H9 (cell line): ENCODE data around the gene RGL2. TPM values are rescaled to one million over a fixed set of nuclear protein-coding genes. Genes with fewer than 3 reads are reported as not detected.

Source experiments
- DNase-seq: peaks from one replicate; pipeline ENCODE4 v3.0.0-alpha.2; 2017
- H2AFZ ChIP-seq: one replicate; pipeline ENCODE4 v1.6.1; 2013; ENCODE audit warnings: mild to moderate bottlenecking, low read length, control low read depth, moderate library complexity
- H2AK5ac ChIP-seq: 2 replicates; pipeline ENCODE4 v1.6.1; 2013; ENCODE audit warnings: low read length, control low read depth, mixed read lengths; ENCODE audit not compliant: insufficient read length
- H2BK120ac ChIP-seq: one replicate; pipeline ENCODE4 v1.6.1; 2013; ENCODE audit warnings: low read depth, mild to moderate bottlenecking, low read length, control low read depth, inconsistent platforms; ENCODE audit not compliant: poor library complexity, severe bottlenecking
- H2BK12ac ChIP-seq: 2 replicates; pipeline ENCODE4 v1.6.1; 2013; ENCODE audit warnings: low read length, control low read depth, mixed read lengths, low read depth; ENCODE audit not compliant: insufficient read length
- H2BK15ac ChIP-seq: 2 replicates; pipeline ENCODE4 v1.6.1; 2013; ENCODE audit warnings: low read depth, low read length, control low read depth
- H2BK20ac ChIP-seq: one replicate; pipeline ENCODE4 v1.6.1; 2013; ENCODE audit warnings: low read depth, mild to moderate bottlenecking, low read length, control low read depth, inconsistent platforms; ENCODE audit not compliant: poor library complexity, severe bottlenecking
- H2BK5ac ChIP-seq: 2 replicates; pipeline ENCODE4 v1.6.1; 2013; ENCODE audit warnings: low read length, control low read depth, mixed read lengths; ENCODE audit not compliant: insufficient read length
- H3K14ac ChIP-seq: 2 replicates; pipeline ENCODE4 v1.6.1; 2013; ENCODE audit warnings: low read length, control low read depth; ENCODE audit not compliant: insufficient read depth
- H3K18ac ChIP-seq: 2 replicates; pipeline ENCODE4 v1.6.1; 2013; ENCODE audit warnings: low read depth, mild to moderate bottlenecking, mixed read lengths, low read length, control low read depth; ENCODE audit not compliant: insufficient read length
- H3K23ac ChIP-seq: 2 replicates; pipeline ENCODE4 v1.6.1; 2013; ENCODE audit warnings: low read length, control low read depth, mixed read lengths, low read depth; ENCODE audit not compliant: insufficient read length
- H3K23me2 ChIP-seq: 2 replicates; pipeline ENCODE4 v1.6.1; 2013; ENCODE audit warnings: low read depth, mild to moderate bottlenecking, mixed read lengths, low read length, control low read depth; ENCODE audit not compliant: insufficient read length, poor library complexity, severe bottlenecking
- H3K27ac ChIP-seq: 2 replicates; pipeline ENCODE4 v1.5.1; 2013; ENCODE audit warnings: low read length, control low read depth, mixed read lengths, low read depth; ENCODE audit not compliant: insufficient read length
- H3K27me3 ChIP-seq: 2 replicates; pipeline ENCODE4 v1.6.1; 2013; ENCODE audit warnings: low read length, control low read depth, inconsistent platforms; ENCODE audit not compliant: insufficient read depth
- H3K4ac ChIP-seq: 2 replicates; pipeline ENCODE4 v1.6.1; 2013; ENCODE audit warnings: low read depth, mild to moderate bottlenecking, control low read depth, inconsistent platforms, low read length, moderate library complexity
- H3K4me1 ChIP-seq: 2 replicates; pipeline ENCODE4 v1.6.1; 2013; ENCODE audit warnings: low read length, control low read depth, inconsistent platforms; ENCODE audit not compliant: insufficient read depth
- H3K4me2 ChIP-seq: 2 replicates; pipeline ENCODE4 v1.6.1; 2013; ENCODE audit warnings: low read length, control low read depth, mixed read lengths; ENCODE audit not compliant: insufficient read length, insufficient read depth
- H3K56ac ChIP-seq: 2 replicates; pipeline ENCODE4 v1.6.1; 2013; ENCODE audit warnings: low read depth, mild to moderate bottlenecking, mixed read lengths, low read length, control low read depth; ENCODE audit not compliant: insufficient read length
- H3K79me1 ChIP-seq: 2 replicates; pipeline ENCODE4 v1.6.1; 2013; ENCODE audit warnings: low read depth, mild to moderate bottlenecking, moderate library complexity, low read length, control low read depth, inconsistent platforms; ENCODE audit not compliant: insufficient read depth, poor library complexity, severe bottlenecking
- H3K79me2 ChIP-seq: 2 replicates; pipeline ENCODE4 v1.6.1; 2013; ENCODE audit warnings: low read length, control low read depth, inconsistent platforms; ENCODE audit not compliant: insufficient read depth
- H3K9ac ChIP-seq: 2 replicates; pipeline ENCODE4 v1.6.1; 2013; ENCODE audit warnings: low read length, control low read depth, mixed read lengths; ENCODE audit not compliant: insufficient read length; ENCODE audit errors: extremely low read depth
- H3K9me3 ChIP-seq: one replicate; pipeline ENCODE4 v1.6.1; 2013; ENCODE audit warnings: low read depth, low read length, inconsistent platforms; ENCODE audit not compliant: control insufficient read depth
- H3T11ph ChIP-seq: one replicate; pipeline ENCODE4 v1.6.1; 2013; ENCODE audit warnings: mild to moderate bottlenecking, low read length, control low read depth, inconsistent platforms
- H4K20me1 ChIP-seq: one replicate; pipeline ENCODE4 v1.6.1; 2013; ENCODE audit not compliant: control insufficient read depth, insufficient read length, insufficient read depth
- H4K5ac ChIP-seq: 2 replicates; pipeline ENCODE4 v1.6.1; 2013; ENCODE audit warnings: low read depth, mild to moderate bottlenecking, mixed read lengths, low read length, control low read depth; ENCODE audit not compliant: insufficient read length
- H4K8ac ChIP-seq: replicated peaks from 2 replicates; pipeline ENCODE4 v1.6.1; 2013; ENCODE audit warnings: low read length, control low read depth, mixed read lengths, low read depth; ENCODE audit not compliant: insufficient read length
- H4K91ac ChIP-seq: 2 replicates; pipeline ENCODE4 v1.6.1; 2013; ENCODE audit warnings: low read depth, mild to moderate bottlenecking, moderate library complexity, mixed read lengths, low read length, control low read depth; ENCODE audit not compliant: insufficient read length
- H3K27ac Mint-ChIP-seq, 3 experiments: 2 replicates in 2 of 3; 3 replicates in 1 of 3; pipeline ENCODE4 v1.8.0; 2020 to 2021; ENCODE audit warnings: mixed read lengths in 3 of 3, mild to moderate bottlenecking in 1 of 3, moderate library complexity in 1 of 3
- H3K27me3 Mint-ChIP-seq: 2 replicates; pipeline ENCODE4 v1.8.0; 2021; ENCODE audit warnings: low read depth, mild to moderate bottlenecking, moderate library complexity, mixed read lengths
- H3K36me3 Mint-ChIP-seq, 3 experiments: 2 replicates in 2 of 3; 3 replicates in 1 of 3; pipeline ENCODE4 v1.8.0; 2020 to 2021; ENCODE audit warnings: low read depth in 3 of 3, mixed read lengths in 3 of 3; ENCODE audit not compliant: insufficient read depth in 1 of 3
- H3K4me1 Mint-ChIP-seq, 2 experiments: 2 replicates each; pipeline ENCODE4 v1.8.0; 2020; ENCODE audit warnings: mixed read lengths in 2 of 2
- H3K4me3 Mint-ChIP-seq, 2 experiments: 2 replicates in 1 of 2; 3 replicates in 1 of 2; pipeline ENCODE4 v1.8.0; 2020 to 2021; ENCODE audit warnings: mild to moderate bottlenecking in 2 of 2, mixed read lengths in 2 of 2, moderate library complexity in 1 of 2
- H3K9me3 Mint-ChIP-seq, 2 experiments: 2 replicates in 1 of 2; 3 replicates in 1 of 2; pipeline ENCODE4 v1.8.0; 2020; ENCODE audit warnings: mild to moderate bottlenecking in 2 of 2, mixed read lengths in 2 of 2, moderate library complexity in 1 of 2
- WGBS: extraction: QIAGEN DNeasy Blood & Tissue Kit; methylation state at CpG from one replicate; pipeline ENCODE4 v1.1.7; 2013; ENCODE audit warnings: missing lambda C conversion rate, low lambda C conversion rate, mixed read lengths; ENCODE audit not compliant: insufficient read length; ENCODE audit errors: extremely low coverage; 5-methylcytosine and 5-hydroxymethylcytosine counted together
- total RNA-seq: library from RNA; stranded (reverse); gene quantifications from 2 replicates; pipeline ENCODE4 v1.2.1, GENCODE V29; 2021
- TF ChIP-seq, protein P1 (sequence below): fragments of 200-600 bp; sonication (generic); conservative IDR thresholded peaks from 3 replicates; pipeline ENCODE4 v1.8.0; 2021; ENCODE audit warnings: antibody characterized with exemption, mild to moderate bottlenecking

The RGL2 gene
- total RNA-seq, 1 experiment from 2014 or later, result 74.3 TPM

DNA sequence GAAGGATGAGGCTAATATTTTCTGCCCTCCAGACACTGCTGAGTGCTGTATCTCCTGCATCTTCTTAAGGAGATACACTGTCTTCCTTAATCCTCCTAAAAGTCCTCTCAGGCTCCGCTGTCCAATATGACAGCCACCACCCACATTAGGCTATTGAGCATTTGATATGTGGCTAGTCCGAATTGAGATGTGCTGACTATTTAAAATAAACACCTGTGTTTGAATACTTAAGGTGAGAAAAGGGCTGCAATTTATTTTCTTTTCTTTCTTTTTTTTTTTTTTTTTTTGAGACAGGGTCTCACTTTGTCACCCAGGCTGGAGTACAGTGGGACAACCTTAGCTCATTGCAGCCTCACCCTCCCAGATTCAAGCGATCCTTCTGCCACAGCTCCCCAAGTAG is 3.1 kb upstream of the RGL2 start:
- H3K4me3 Mint-ChIP-seq, result peak overlapping the region in 1 of 2 experiments; percentile 48; a peak in 1 of 5 replicates
- H3K27me3 Mint-ChIP-seq, result no peaks in the 10 kb centered on the region; the same call in 1 of the 2 replicates

More for the DNA sequence above, 3.1 kb upstream of the RGL2 start:
- H3K27me3 ChIP-seq, result no peaks in the 10 kb centered on the region
- TF ChIP-seq, protein P1, sequence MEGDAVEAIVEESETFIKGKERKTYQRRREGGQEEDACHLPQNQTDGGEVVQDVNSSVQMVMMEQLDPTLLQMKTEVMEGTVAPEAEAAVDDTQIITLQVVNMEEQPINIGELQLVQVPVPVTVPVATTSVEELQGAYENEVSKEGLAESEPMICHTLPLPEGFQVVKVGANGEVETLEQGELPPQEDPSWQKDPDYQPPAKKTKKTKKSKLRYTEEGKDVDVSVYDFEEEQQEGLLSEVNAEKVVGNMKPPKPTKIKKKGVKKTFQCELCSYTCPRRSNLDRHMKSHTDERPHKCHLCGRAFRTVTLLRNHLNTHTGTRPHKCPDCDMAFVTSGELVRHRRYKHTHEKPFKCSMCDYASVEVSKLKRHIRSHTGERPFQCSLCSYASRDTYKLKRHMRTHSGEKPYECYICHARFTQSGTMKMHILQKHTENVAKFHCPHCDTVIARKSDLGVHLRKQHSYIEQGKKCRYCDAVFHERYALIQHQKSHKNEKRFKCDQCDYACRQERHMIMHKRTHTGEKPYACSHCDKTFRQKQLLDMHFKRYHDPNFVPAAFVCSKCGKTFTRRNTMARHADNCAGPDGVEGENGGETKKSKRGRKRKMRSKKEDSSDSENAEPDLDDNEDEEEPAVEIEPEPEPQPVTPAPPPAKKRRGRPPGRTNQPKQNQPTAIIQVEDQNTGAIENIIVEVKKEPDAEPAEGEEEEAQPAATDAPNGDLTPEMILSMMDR, result no peak
- H3K9me3 ChIP-seq, result no peaks in the 10 kb centered on the region
- no peak overlapping the region for H3K9ac ChIP-seq
- no peak overlapping the region for H3K27ac ChIP-seq
- H4K8ac ChIP-seq, result no peak overlapping the region
- no peaks in the 10 kb centered on the region for H4K20me1 ChIP-seq
- H3K23me2 ChIP-seq, result peaks cover 22% of the 10 kb centered on the region
- H3K23ac ChIP-seq, result no peak overlapping the region
- peaks cover 3 to 17% (median 5%) of the 10 kb centered on the region in 3 experiments; a peak in 6 of 7 replicates for H3K36me3 Mint-ChIP-seq
- no peak for DNase-seq
- H3K18ac ChIP-seq, result no peak overlapping the region
- no peak overlapping the region for H4K91ac ChIP-seq
- H3K79me1 ChIP-seq, result no peaks in the 10 kb centered on the region
- no peak overlapping the region for H3K56ac ChIP-seq
- peaks cover 3% of the 10 kb centered on the region; the same call in 1 of the 2 replicates for H3K79me2 ChIP-seq
- no peak overlapping the region for H2AK5ac ChIP-seq
- H2BK5ac ChIP-seq, result no peak overlapping the region
- no peaks in the 10 kb centered on the region for H3K9me3 Mint-ChIP-seq
- H2AFZ ChIP-seq, result no peak overlapping the region
- H3K4me1 ChIP-seq, result no peaks in the 10 kb centered on the region
- WGBS, result no CpG with 5 or more reads among the region's 3 CpGs
- H3K4ac ChIP-seq, result no peak overlapping the region
- H3K27ac Mint-ChIP-seq, result no peak overlapping the region
- H4K5ac ChIP-seq, result no peak overlapping the region
- no peak overlapping the region for H3K4me2 ChIP-seq
- no peak overlapping the region for H2BK15ac ChIP-seq
- H2BK120ac ChIP-seq, result no peak overlapping the region
- no peak overlapping the region for H3K14ac ChIP-seq
- H2BK12ac ChIP-seq, result no peak overlapping the region
- H3K4me1 Mint-ChIP-seq, result peaks cover 10 to 15% of the 10 kb centered on the region in 2 experiments
- H3T11ph ChIP-seq, result no peak overlapping the region
- H2BK20ac ChIP-seq, result no peak overlapping the region
